ENCODE results near the gene SPINK8.

GRCh38 chr3:48369693-48370332, 36.4 kb upstream of the SPINK8 start:
- TF ChIP-seq CTCF (IDR thresholded peaks at IDR 0.05): no peak
- TF ChIP-seq POLR2A (IDR thresholded peaks at IDR 0.05): no peak
